NCI-H1417 (cell line): Measurements from ENCODE around the gene LMAN1L.

Source experiments
- DNase-seq, 3 experiments: peaks; one replicate each; lab custom pipeline; 2025; lab: John Stamatoyannopoulos, UW

The LMAN1L gene

DNA sequence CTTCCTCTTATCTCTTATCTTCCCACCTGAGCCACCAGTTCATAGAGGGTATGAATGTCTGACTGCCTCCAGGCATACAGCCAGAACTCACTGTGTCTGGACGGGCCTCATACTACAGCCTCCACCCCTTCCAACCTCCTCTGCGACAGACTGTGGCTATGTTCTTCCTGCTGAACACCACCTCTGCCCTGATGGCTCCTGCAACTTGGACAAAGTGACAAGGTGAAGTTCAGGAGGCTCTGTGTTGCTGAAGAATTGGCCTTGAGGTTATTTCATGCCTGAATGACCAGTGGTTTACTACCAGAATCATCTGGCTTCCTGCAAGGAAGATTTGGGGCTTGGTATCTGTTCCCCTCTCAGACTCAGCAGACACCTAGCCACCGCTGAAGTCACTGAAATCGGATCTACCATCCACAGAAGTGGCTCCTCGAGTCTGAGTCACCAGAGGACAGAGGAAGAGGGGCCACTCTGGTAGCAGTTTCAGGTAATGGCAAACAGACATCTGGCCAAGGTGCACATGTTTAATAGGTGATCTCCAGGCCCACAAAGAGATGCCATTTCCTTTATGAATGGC, 44.5 kb downstream of the LMAN1L start:
- DNase-seq: peak in 1 of 3 experiments; percentile 22

DNA sequence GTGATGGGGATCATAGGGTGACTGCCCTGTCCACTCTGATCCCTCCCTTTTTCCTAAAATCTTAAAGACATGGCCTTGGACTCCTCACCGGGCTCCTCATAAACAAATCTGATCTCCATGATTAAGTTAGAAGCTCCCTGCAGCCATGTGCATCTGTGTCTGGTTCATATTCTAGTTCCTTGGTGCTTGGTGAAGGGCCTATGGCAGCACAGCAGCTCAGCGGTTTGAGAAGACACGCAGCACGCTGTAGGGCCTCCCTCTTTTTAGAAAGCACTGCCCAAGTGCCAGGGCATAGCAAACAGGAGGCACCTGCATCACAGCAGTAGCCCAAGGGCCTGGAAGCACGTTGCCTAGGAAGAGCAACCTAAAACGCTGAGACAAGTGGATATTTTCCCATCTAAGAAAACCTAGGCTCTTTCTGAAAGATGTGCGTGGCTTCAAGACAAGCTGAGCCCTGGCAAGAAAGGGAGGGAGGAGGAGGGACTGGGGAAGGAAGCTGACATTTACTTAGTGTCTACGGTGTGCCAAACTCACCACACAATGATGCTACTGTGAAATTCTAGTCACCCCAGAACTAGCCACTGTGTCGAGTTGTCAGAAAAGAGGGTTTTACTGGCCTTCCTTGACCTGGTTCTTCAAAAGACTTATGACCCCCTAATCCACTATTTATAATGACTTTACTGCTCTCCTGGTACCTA, 45.2 kb downstream of the LMAN1L start:
- no peak for DNase-seq

DNA sequence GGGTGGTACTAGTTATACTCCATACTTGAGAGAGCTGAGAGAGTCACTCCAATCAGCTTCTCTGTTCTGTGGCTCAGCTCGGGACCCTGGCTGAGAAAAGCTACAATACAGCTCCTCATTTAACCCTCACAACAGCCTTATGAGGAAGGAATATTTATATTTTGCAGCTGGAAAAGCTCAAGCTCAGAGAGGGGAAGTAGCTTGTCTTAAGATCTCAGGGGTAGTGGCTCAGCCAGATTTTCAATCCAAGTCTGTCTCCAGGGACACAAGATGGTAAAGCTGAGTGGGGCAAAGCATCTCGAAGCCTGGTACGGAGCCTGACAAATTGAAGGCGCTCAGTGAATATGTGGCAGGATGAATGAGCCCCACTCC, 45.7 kb downstream of the LMAN1L start:
- DNase-seq: no peak

GRCh38 chr15:74863239-74864056, 50.8 kb downstream of the LMAN1L start:
- DNase-seq: no peak

- no peak for DNase-seq
Measured at GRCh38 chr15:74864296-74864695, 51.7 kb downstream of the LMAN1L start.

- no peak for DNase-seq
Measured at GRCh38 chr15:74865316-74865715, 52.7 kb downstream of the LMAN1L start.

DNA sequence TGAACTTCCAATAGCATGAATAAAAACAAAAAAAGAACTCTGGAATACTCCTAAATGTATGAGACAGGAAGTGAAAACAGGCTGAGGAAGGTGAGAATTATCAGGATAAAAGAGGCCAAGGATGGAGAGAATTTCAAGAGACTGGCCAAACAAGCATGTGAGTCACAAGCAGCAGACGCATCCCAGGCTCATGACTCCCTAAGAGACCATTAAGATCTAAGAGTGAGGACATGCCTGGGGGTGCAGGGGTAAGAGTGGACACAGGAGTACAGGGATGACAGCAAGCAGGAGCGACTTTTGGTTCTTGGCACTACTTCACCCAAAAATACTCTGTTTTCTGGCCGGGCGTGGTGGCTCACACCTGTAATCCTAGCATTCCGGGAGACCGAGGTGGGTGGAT, 53.5 kb downstream of the LMAN1L start:
- no peak for DNase-seq

DNA sequence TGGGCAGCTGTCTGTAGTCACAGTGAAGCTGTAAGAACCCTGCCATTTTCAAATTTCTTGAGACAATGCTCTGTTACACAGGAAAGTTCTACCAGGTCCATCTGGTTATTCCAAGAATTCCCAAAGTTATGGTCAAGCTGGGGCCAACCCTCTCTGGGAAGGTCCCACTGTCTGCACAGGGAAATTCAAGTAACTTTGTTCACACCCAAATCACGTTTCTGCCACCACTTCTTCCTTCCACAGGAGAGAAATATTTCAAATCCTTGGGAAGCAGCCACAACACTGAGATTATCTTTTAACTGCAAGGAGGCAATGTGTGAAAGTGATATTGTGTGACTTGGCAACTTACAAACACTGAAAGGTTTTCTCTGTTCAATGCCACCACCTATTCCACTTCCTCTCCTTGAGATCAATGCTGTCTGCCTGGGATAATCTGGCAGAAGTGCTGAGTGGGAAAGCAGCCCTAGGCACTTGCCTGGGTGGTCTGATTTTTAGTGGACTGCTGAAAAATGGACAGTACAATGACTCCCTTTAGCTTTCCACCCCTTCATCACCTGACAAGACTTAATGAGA, 54.9 kb downstream of the LMAN1L start:
- no peak for DNase-seq

GRCh38 chr15:74868059-74868458, 55.4 kb downstream of the LMAN1L start:
- no peak for DNase-seq

- DNase-seq: no peak
Measured at GRCh38 chr15:74869372-74869725, 56.7 kb downstream of the LMAN1L start.

GRCh38 chr15:74869726-74870407, 57.2 kb downstream of the LMAN1L start:
- DNase-seq: no peak

GRCh38 chr15:74870436-74871215, 58.0 kb downstream of the LMAN1L start:
- DNase-seq: no peak

GRCh38 chr15:74872702-74873035, 60.0 kb downstream of the LMAN1L start:
- DNase-seq: no peak

- peak; percentile 89 to 99 (median 97) for DNase-seq
Measured at GRCh38 chr15:74873036-74873755, 60.6 kb downstream of the LMAN1L start, which contains the start of gene SCAMP2. TSS of gene SCAMP2 (minus strand) at chr15:74873365. CDS start at chr15:74873255, 110 bp downstream.

- peak in 2 of 3 experiments; percentile 75 to 77 for DNase-seq
Measured at GRCh38 chr15:74873756-74874424, 61.3 kb downstream of the LMAN1L start.
